ENCODE measurements around the gene TTC9B.

Gene TTC9B

DNA sequence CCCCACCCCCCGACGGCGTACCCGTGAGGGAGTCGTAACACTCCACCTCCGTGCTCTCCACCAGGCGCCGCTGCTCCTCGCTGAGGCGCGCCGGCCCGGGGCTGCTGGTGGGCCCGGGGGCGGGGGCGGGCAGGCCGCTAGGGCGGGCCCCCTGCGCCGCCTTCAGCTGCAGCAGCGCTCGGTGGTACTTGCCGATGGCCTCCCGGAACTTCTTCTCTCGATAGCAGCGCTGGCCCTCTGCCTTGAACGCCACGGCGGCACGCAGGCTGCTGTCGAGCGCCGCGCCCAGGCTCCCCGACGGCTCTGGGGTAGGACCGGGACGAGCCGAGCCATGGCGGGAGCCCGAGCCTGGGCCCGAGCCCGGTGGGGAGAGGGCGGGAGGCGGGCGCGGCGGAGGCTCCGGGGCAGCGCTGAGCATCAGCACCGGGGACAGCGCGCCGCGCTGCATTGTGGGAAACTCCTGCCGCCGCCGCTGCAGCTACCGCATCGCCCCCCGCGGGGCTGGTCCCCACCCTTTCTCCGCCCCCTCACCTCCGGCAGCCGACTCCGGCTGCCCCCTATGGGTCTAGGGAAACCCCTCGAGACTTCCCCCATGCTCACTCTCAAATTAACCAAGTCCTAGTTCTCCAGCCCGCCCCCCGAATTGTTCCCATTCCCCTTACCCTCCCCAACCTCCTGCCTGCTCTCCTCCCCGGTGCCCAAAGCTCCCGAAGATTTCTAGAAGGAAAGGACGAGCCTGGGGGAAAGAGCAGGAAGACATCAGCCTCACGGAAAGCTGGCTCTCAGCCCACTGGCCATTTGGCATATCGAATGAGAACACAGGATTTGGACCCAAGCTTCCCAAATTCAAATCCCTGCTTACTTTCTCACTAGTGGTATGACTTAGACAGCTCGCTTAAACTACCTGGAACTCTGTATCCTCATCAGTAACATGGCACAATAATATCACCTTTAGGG, at the start of gene TTC9B:
Gene TTC9B (minus strand): TSS at position 451 of the 957 bp plus-strand sequence. CDS start 3 bp downstream, at position 448.
- Mint-ChIP-seq H3K36me3 (ENCODE audit: low read depth) (peaks cover 9% of the 10 kb centered on the region), H3K9me3 (peaks cover 6% of the 10 kb centered on the region), H3K27me3 (ENCODE audit: low read depth, poor library complexity) (peaks cover 86% of the 10 kb centered on the region), H3K4me1 (no peaks in the 10 kb centered on the region), H3K27ac (no peak within 1 kb of the TSS), H3K4me3 (no peak within 1 kb of the TSS)
- DNase-seq: peak; percentile 80
- TF ChIP-seq, protein P1, sequence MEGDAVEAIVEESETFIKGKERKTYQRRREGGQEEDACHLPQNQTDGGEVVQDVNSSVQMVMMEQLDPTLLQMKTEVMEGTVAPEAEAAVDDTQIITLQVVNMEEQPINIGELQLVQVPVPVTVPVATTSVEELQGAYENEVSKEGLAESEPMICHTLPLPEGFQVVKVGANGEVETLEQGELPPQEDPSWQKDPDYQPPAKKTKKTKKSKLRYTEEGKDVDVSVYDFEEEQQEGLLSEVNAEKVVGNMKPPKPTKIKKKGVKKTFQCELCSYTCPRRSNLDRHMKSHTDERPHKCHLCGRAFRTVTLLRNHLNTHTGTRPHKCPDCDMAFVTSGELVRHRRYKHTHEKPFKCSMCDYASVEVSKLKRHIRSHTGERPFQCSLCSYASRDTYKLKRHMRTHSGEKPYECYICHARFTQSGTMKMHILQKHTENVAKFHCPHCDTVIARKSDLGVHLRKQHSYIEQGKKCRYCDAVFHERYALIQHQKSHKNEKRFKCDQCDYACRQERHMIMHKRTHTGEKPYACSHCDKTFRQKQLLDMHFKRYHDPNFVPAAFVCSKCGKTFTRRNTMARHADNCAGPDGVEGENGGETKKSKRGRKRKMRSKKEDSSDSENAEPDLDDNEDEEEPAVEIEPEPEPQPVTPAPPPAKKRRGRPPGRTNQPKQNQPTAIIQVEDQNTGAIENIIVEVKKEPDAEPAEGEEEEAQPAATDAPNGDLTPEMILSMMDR (IDR thresholded peaks at IDR 0.05): no peak

DNA sequence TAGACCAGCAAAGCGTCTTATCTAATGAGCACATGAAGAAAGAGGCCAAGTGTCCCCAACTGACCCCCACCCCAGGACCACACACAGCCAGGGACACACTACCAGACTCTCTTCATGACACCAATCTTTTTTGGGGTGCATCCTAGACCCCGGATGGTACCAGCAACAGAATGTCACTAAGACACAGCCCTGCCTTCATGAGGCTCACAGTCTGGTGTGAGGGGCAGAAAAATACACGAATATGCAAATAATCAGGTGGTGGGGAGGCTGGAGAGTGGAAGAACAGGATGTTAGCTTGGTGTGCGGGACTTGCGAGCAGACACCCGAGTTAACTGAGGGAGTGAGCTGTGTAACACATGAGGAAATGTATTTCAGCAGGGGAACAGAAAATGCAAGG, 49.4 kb upstream of the TTC9B start:
- no peaks in the 10 kb centered on the region for H3K9me3 Mint-ChIP-seq

DNA sequence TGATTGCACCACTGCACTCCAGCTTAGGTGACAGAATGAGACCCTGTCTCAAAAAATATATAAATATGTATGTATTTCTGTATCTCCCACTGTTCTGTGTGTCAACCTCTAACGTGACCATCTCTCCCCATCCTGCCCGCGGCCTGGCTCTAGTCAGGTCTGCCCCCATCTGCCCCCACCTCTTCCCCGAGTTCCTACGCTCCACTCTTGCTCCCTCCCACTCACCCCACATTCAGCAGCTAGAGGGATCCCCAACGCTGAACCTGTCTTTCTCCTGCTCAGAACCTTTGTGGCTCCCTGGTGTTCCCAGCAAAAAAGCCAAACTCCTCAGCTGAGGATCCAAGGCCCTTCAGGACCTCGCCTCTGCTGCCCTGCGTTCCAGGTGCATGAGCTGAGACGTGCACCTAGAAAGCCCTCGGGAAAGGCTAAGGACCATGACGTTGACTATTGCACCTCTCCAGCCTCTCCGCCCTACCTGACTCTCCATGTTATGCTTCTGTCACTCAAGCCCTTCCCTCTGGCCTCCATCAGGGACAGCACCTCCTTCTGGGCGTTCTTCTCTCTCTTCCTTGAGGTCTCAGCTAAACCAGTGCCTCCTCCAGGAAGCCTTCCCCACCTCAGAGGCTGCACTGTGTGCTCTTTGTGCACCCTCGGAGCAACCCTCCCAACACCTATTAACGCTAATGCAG, 48.9 kb upstream of the TTC9B start:
- no peak for DNase-seq
- H3K27me3 Mint-ChIP-seq (ENCODE audit: low read depth, poor library complexity): peaks cover 2% of the 10 kb centered on the region
- TF ChIP-seq, protein P1 (IDR thresholded peaks at IDR 0.05): no peak
- peak overlapping the region; percentile 9 for H3K27ac Mint-ChIP-seq
- peaks cover 26% of the 10 kb centered on the region for H3K36me3 Mint-ChIP-seq (ENCODE audit: low read depth)
- H3K4me3 Mint-ChIP-seq: no peak overlapping the region
- H3K9me3 Mint-ChIP-seq: no peaks in the 10 kb centered on the region
- H3K4me1 Mint-ChIP-seq: peaks cover 36% of the 10 kb centered on the region

More for the DNA sequence above, 49.4 kb upstream of the TTC9B start:
- Mint-ChIP-seq H3K36me3 (ENCODE audit: low read depth) (peaks cover 20% of the 10 kb centered on the region), H3K4me3 (no peak overlapping the region), H3K27ac (peak overlapping the region; percentile 9), H3K4me1 (peaks cover 36% of the 10 kb centered on the region), H3K27me3 (ENCODE audit: low read depth, poor library complexity) (peaks cover 2% of the 10 kb centered on the region)
- TF ChIP-seq, protein P1 (IDR thresholded peaks at IDR 0.05): no peak
- DNase-seq: no peak

DNA sequence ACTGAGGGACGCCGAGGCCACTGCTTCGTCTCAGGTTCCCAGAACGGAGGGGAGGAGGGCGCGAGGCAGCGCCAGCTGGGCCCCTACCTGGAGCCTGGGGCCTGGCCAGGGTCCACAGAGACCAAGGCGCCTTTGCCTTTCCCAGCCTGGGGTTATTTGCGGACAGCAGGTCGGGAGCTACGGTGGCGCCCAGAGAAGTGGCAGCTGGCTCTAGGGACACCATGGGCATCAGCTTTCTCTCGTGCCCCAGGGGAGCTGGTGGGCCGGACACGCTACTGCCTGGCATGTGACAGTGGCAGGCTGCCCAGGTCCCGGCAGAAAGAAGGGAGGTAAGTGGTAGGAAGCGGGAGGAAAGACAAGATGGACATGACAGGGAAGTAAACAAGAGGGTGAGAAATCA, 47.9 kb upstream of the TTC9B start:
- DNase-seq: no peak
- no peak overlapping the region for H3K27ac Mint-ChIP-seq
- peaks cover 35% of the 10 kb centered on the region for H3K36me3 Mint-ChIP-seq (ENCODE audit: low read depth)
- TF ChIP-seq, protein P1 (IDR thresholded peaks at IDR 0.05): no peak
- H3K4me1 Mint-ChIP-seq: peaks cover 36% of the 10 kb centered on the region
- H3K4me3 Mint-ChIP-seq: no peak overlapping the region
- no peaks in the 10 kb centered on the region for H3K9me3 Mint-ChIP-seq
- H3K27me3 Mint-ChIP-seq (ENCODE audit: low read depth, poor library complexity): peaks cover 2% of the 10 kb centered on the region

- peaks cover 2% of the 10 kb centered on the region for H3K27me3 Mint-ChIP-seq (ENCODE audit: low read depth, poor library complexity)
- peaks cover 39% of the 10 kb centered on the region for H3K36me3 Mint-ChIP-seq (ENCODE audit: low read depth)
- peaks cover 36% of the 10 kb centered on the region for H3K4me1 Mint-ChIP-seq
- DNase-seq: no peak
- TF ChIP-seq, protein P1 (IDR thresholded peaks at IDR 0.05): no peak
- H3K9me3 Mint-ChIP-seq: no peaks in the 10 kb centered on the region
- peak overlapping the region; percentile 69 for H3K27ac Mint-ChIP-seq
- no peak overlapping the region for H3K4me3 Mint-ChIP-seq
Observed at GRCh38 chr19:40265763-40266099, 47.5 kb upstream of the TTC9B start.

Measured in nephron progenitor cell (in vitro differentiated cells).